CD4-positive, alpha-beta T cell (primary cell): ENCODE data around the gene PPP6R3. TPM values are rescaled to one million over a fixed set of nuclear protein-coding genes. Genes with fewer than 3 reads are reported as not detected.

Experiments used
- ATAC-seq: fragments of 200-7000 bp; cut with Tn5 transposase; one replicate; pipeline ENCODE4 v1.10.0; 2022; ENCODE audit warnings: mild to moderate bottlenecking; ENCODE audit not compliant: poor library complexity
- CTCF ChIA-PET: fragments of 350-600 bp; sonication (Branson Sonifier 250); formaldehyde crosslinking; loops from one replicate; lab custom pipeline; 2021; ENCODE audit warnings: antibody characterized with exemption, inconsistent platforms; lab: Charles Lee
- POLR2A ChIA-PET: fragments of 350-600 bp; sonication (Branson Sonifier 250); formaldehyde crosslinking; loops from one replicate; lab custom pipeline; 2021; ENCODE audit warnings: antibody characterized with exemption, inconsistent platforms; lab: Charles Lee
- DNase-seq, 14 experiments: peaks; one replicate each; pipeline ENCODE4 v3.0.0-alpha.2; 2013 to 2020; ENCODE audit warnings: mixed read lengths in 2 of 14
- H3K27ac ChIP-seq, 2 donors: one replicate each; pipeline versions ENCODE4 v1.5.1 to v1.7.0; 2013; ENCODE audit warnings: low read length in 2 of 2, low read depth in 1 of 2, mild to moderate bottlenecking in 1 of 2
- H3K27me3 ChIP-seq, 2 experiments: 1 replicate in 1 of 2; 2 replicates in 1 of 2; pipeline versions ENCODE4 v1.6.1 to v1.7.0; 2013; ENCODE audit warnings: low read length in 2 of 2, control low read depth in 1 of 2, mild to moderate bottlenecking in 1 of 2, moderate library complexity in 1 of 2; ENCODE audit not compliant: insufficient read depth in 2 of 2, control insufficient read depth in 1 of 2
- H3K36me3 ChIP-seq: one replicate; pipeline ENCODE4 v1.6.1; 2013; ENCODE audit warnings: low read length, control low read depth; ENCODE audit not compliant: insufficient read depth
- H3K4me1 ChIP-seq: one replicate; pipeline ENCODE4 v1.6.1; 2013; ENCODE audit warnings: low read length, control low read depth; ENCODE audit not compliant: insufficient read depth
- H3K4me3 ChIP-seq: one replicate; pipeline ENCODE4 v1.5.1; 2013; ENCODE audit warnings: mild to moderate bottlenecking, low read length, moderate library complexity
- H3K9me3 ChIP-seq, 2 experiments: 1 replicate in 1 of 2; 2 replicates in 1 of 2; pipeline versions ENCODE4 v1.6.1 to v1.7.0; 2013; ENCODE audit warnings: low read length in 2 of 2, mild to moderate bottlenecking in 2 of 2, control low read depth in 1 of 2, moderate library complexity in 1 of 2; ENCODE audit not compliant: control insufficient read depth in 1 of 2, insufficient read depth in 1 of 2
- H3K27ac Mint-ChIP-seq: one replicate; pipeline ENCODE4 v1.8.0; 2020; ENCODE audit warnings: mixed read lengths
- H3K27me3 Mint-ChIP-seq: one replicate; pipeline ENCODE4 v1.8.0; 2021; ENCODE audit warnings: mixed read lengths
- H3K36me3 Mint-ChIP-seq: one replicate; pipeline ENCODE4 v1.8.0; 2021; ENCODE audit warnings: low read depth, mixed read lengths
- H3K4me1 Mint-ChIP-seq: one replicate; pipeline ENCODE4 v1.8.0; 2021; ENCODE audit warnings: low read depth, mixed read lengths
- H3K4me3 Mint-ChIP-seq: one replicate; pipeline ENCODE4 v1.8.0; 2020; ENCODE audit warnings: mild to moderate bottlenecking, mixed read lengths
- H3K9me3 Mint-ChIP-seq: one replicate; pipeline ENCODE4 v1.8.0; 2020; ENCODE audit warnings: mixed read lengths
- intact Hi-C, 2 experiments: fragments of 100-400 bp; cut with DNase I in 1 of 2; cut with micrococcal nuclease in 1 of 2; formaldehyde crosslinking; loops; one replicate each; pipeline versions ENCODE4 v1.15.1 to v1.9.0; 2023 to 2025; cut with DNase I, micrococcal nuclease
- total RNA-seq, 174 experiments: library from RNA in 2 of 174; stranded (reverse) in 2 of 174; gene quantifications; one replicate each; pipeline ENCODE4 v1.2.3 and lab custom pipeline; 2021 to 2026
- TF ChIP-seq, protein P1 (sequence below): fragments of 200-600 bp; IDR thresholded peaks from one replicate; pipeline ENCODE4 v1.8.0; 2022; ENCODE audit warnings: antibody characterized with exemption, mild to moderate bottlenecking

The PPP6R3 gene
- total RNA-seq, 2 experiments from 2014 or later: 108 to 109 TPM

GRCh38 chr11:68610452-68611116 is 150.0 kb downstream of the PPP6R3 start:
- H3K27me3 Mint-ChIP-seq: no peaks in the 10 kb centered on the region
- no peaks in the 10 kb centered on the region for H3K9me3 Mint-ChIP-seq
- H3K36me3 Mint-ChIP-seq: peaks cover 99% of the 10 kb centered on the region
- TF ChIP-seq, protein P1, sequence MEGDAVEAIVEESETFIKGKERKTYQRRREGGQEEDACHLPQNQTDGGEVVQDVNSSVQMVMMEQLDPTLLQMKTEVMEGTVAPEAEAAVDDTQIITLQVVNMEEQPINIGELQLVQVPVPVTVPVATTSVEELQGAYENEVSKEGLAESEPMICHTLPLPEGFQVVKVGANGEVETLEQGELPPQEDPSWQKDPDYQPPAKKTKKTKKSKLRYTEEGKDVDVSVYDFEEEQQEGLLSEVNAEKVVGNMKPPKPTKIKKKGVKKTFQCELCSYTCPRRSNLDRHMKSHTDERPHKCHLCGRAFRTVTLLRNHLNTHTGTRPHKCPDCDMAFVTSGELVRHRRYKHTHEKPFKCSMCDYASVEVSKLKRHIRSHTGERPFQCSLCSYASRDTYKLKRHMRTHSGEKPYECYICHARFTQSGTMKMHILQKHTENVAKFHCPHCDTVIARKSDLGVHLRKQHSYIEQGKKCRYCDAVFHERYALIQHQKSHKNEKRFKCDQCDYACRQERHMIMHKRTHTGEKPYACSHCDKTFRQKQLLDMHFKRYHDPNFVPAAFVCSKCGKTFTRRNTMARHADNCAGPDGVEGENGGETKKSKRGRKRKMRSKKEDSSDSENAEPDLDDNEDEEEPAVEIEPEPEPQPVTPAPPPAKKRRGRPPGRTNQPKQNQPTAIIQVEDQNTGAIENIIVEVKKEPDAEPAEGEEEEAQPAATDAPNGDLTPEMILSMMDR: no peak
- POLR2A ChIA-PET: interaction anchor here (0.7 kb wide), 1 partner anchor 301 kb away, joined by 3 read pairs; no protein-coding TSS in a partner anchor
- CTCF ChIA-PET: no interaction called here
- intact Hi-C loops: loop anchor here in 1 of 2 experiments (10.0 kb wide), 1 partner anchor 234 kb away; the partner anchor contains the start of gene CPT1A
- Histone ChIP-seq H3K27me3 (no peaks in the 10 kb centered on the region), H3K4me1 (no peaks in the 10 kb centered on the region), H3K9me3 (no peaks in the 10 kb centered on the region), H3K4me3 (no peak overlapping the region), H3K27ac (no peak overlapping the region), H3K36me3 (peaks cover 95% of the 10 kb centered on the region)
- H3K4me1 Mint-ChIP-seq: no peaks in the 10 kb centered on the region
- ATAC-seq (no peak), DNase-seq (no peak)
- H3K4me3 Mint-ChIP-seq: no peak overlapping the region
- no peak overlapping the region for H3K27ac Mint-ChIP-seq

DNA sequence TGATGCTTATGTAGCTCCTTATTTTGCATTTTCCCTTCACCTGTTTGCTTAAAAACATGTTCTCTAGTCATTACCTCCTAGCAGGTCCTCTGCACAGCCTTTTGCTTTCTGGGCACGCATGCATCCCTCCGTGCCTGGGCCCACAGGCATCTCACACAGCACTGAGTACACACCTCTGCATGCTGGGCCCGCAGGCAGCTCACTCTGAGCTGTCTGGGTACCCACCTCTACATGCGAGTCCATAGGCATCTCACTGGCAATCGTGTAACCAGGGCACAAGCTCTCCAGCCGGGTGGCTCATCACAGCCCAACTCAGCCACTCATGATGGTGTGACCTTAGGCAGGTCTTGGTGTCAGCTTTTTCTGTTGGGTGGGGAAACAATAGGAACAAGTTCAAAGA is 155.1 kb downstream of the PPP6R3 start:
- Mint-ChIP-seq H3K27ac (no peak overlapping the region), H3K9me3 (peaks cover 3% of the 10 kb centered on the region), H3K36me3 (peaks cover 64% of the 10 kb centered on the region), H3K4me3 (no peak overlapping the region), H3K4me1 (no peaks in the 10 kb centered on the region), H3K27me3 (no peaks in the 10 kb centered on the region)
- no peak for ATAC-seq
- TF ChIP-seq, protein P1: no peak
- Histone ChIP-seq H3K27ac (no peak overlapping the region), H3K27me3 (no peaks in the 10 kb centered on the region), H3K4me1 (no peaks in the 10 kb centered on the region), H3K36me3 (peaks cover 45% of the 10 kb centered on the region), H3K9me3 (no peaks in the 10 kb centered on the region), H3K4me3 (no peak overlapping the region)
- POLR2A ChIA-PET: interaction anchor here (1.3 kb wide), 1 partner anchor 12 kb away, joined by 4 read pairs; no protein-coding TSS in a partner anchor
- intact Hi-C loops: loop anchor here in 1 of 2 experiments (10.0 kb wide), 1 partner anchor 229 kb away; the partner anchor contains the start of gene CPT1A
- no peak for DNase-seq
- CTCF ChIA-PET: no interaction called here

DNA sequence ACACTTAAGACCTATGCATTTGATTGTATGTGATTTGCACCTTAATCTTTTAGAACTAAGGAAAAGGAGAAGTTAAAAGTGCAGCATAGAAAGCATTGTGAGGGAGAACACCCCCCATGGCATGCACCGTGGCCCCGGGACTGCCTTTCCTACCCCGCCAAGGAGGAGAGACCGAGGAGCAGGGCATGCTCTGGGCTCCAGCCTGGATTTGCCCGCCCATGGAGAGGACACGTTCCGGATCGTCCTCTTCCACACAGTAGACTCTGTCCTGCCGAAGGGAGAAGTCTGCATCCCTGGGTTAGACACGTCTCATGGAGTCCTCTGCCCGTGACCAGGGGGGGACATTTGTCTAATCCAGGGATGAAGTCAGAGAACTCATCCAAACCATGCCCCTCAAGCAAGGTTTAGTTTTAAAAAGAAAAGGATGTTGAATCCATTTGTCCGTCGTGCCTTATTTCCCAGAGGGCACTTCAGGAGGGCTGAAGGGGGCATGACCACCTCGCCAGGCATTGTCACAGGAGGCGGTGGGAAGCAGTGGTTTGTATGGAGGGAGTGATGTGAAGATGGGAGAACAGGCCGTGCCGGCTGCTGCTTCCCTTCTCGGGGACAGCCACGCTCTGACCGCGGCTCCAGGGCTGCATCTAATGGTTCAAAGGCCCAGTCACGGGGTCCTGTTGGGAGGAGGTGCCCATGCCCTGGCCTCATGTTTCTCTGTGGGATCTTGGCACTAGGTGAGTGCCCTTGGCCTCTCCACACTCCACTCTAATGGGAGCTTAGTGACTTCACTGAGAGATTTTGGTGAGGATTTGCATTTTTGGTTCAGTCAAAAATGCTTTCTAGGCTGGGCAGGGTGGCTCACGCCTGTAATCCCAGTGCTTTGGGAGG is 157.6 kb downstream of the PPP6R3 start:
- peaks cover 3% of the 10 kb centered on the region for H3K9me3 Mint-ChIP-seq
- H3K36me3 Mint-ChIP-seq: peaks cover 39% of the 10 kb centered on the region
- no peaks in the 10 kb centered on the region for H3K4me1 Mint-ChIP-seq
- Histone ChIP-seq H3K36me3 (peaks cover 19% of the 10 kb centered on the region), H3K4me3 (no peak overlapping the region), H3K4me1 (no peaks in the 10 kb centered on the region), H3K9me3 (no peaks in the 10 kb centered on the region), H3K27me3 (no peaks in the 10 kb centered on the region), H3K27ac (no peak overlapping the region)
- ATAC-seq: no peak
- no peaks in the 10 kb centered on the region for H3K27me3 Mint-ChIP-seq
- H3K4me3 Mint-ChIP-seq: no peak overlapping the region
- POLR2A ChIA-PET: no interaction called here
- TF ChIP-seq, protein P1: no peak
- no peak for DNase-seq
- CTCF ChIA-PET: no interaction called here
- no peak overlapping the region for H3K27ac Mint-ChIP-seq
- intact Hi-C loops: loop anchor here in 1 of 2 experiments (10.0 kb wide), 1 partner anchor 227 kb away; the partner anchor contains the start of gene CPT1A
